ENCODE data around the gene CCL18. TPM values are rescaled to one million over a fixed set of nuclear protein-coding genes. Genes with fewer than 3 reads are reported as not detected.
"Not testable (repeated sequence)": the region's sequence is repeated elsewhere in the genome, so short reads cannot be mapped to it uniquely, and the experiment has no call there.

Gene CCL18
- total RNA-seq, 4 donors from 2014 or later: 4.5 TPM; not detected in 3

GRCh38 chr17:36085765-36086164 is 21.7 kb downstream of the CCL18 start:
- Histone ChIP-seq H3K9me3 (no peaks in the 10 kb centered on the region), H3K27ac (no peak overlapping the region), H3K4me3 (no peak overlapping the region), H3K4me1 (no peaks in the 10 kb centered on the region), H3K27me3 (no peaks in the 10 kb centered on the region), H3K36me3 (no peaks in the 10 kb centered on the region)
- peak in 1 of 2 donors; percentile 48 for DNase-seq (ENCODE audit: low spot score in 2 of 2)
- no peak for TF ChIP-seq POLR2A (IDR thresholded peaks at IDR 0.05)
- peak in 1 of 2 donors; percentile 65 for TF ChIP-seq EP300 (IDR thresholded peaks at IDR 0.05)
- WGBS, 2 donors: 25% methylated on average over 1 of the region's 1 CpG

- Histone ChIP-seq H3K27me3 (peaks cover 0 to 2% of the 10 kb centered on the region in 2 donors), H3K9me3 (no peaks in the 10 kb centered on the region), H3K4me3 (no peak overlapping the region), H3K36me3 (no peaks in the 10 kb centered on the region), H3K27ac (no peak overlapping the region), H3K4me1 (no peaks in the 10 kb centered on the region)
- WGBS, 2 donors: 83 to 90% methylated on average over 1 of the region's 1 CpG
- no peak for DNase-seq (ENCODE audit: low spot score in 2 of 2)
- TF ChIP-seq POLR2A (IDR thresholded peaks at IDR 0.05) (no peak), EP300 (IDR thresholded peaks at IDR 0.05) (no peak)
- TF ChIP-seq, protein P1, sequence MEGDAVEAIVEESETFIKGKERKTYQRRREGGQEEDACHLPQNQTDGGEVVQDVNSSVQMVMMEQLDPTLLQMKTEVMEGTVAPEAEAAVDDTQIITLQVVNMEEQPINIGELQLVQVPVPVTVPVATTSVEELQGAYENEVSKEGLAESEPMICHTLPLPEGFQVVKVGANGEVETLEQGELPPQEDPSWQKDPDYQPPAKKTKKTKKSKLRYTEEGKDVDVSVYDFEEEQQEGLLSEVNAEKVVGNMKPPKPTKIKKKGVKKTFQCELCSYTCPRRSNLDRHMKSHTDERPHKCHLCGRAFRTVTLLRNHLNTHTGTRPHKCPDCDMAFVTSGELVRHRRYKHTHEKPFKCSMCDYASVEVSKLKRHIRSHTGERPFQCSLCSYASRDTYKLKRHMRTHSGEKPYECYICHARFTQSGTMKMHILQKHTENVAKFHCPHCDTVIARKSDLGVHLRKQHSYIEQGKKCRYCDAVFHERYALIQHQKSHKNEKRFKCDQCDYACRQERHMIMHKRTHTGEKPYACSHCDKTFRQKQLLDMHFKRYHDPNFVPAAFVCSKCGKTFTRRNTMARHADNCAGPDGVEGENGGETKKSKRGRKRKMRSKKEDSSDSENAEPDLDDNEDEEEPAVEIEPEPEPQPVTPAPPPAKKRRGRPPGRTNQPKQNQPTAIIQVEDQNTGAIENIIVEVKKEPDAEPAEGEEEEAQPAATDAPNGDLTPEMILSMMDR (IDR thresholded peaks at IDR 0.05): no peak
These were observed 22.7 kb downstream of the CCL18 start for GRCh38 chr17:36086791-36087190.

DNA sequence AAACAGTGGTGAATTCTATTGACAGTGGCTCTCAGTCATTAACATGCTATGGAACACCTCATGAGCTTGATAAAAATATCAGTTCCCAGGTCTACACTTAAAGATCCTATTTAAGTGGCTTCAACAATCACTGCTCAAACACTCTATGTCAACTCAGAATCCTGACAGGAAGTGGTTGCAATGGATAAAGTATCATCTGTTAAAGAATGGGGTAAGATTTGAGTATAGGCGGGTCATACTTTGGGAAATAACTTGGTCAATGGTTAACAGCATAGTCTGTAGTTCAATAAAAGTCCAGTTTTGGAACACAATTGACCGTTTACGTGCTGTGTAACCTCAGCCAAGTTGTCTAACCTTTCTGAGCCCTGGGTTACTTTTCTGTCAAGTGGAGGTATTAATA is 23.4 kb downstream of the CCL18 start:
- not testable (repeated sequence) for DNase-seq (ENCODE audit: low spot score in 2 of 2); H3K9me3 ChIP-seq; H3K4me3 ChIP-seq; H3K4me1 ChIP-seq; H3K27me3 ChIP-seq; H3K36me3 ChIP-seq; H3K27ac ChIP-seq
- 60 to 82% methylated on average over 3 of the region's 3 CpGs for WGBS, 2 donors

GRCh38 chr17:36087897-36088572 is 24.0 kb downstream of the CCL18 start:
- not testable (repeated sequence) for H3K36me3 ChIP-seq; H3K27ac ChIP-seq; H3K4me1 ChIP-seq; H3K4me3 ChIP-seq; DNase-seq (ENCODE audit: low spot score in 2 of 2); H3K9me3 ChIP-seq; H3K27me3 ChIP-seq
- WGBS, 2 donors: 83 to 84% methylated on average over 10 of the region's 10 CpGs

- H3K36me3 ChIP-seq: no peaks in the 10 kb centered on the region
- peaks cover 0 to 5% of the 10 kb centered on the region in 2 donors for H3K27me3 ChIP-seq
- H3K9me3 ChIP-seq: no peaks in the 10 kb centered on the region
- no peak overlapping the region for H3K27ac ChIP-seq
- no peak overlapping the region for H3K4me3 ChIP-seq
- 72 to 74% methylated on average over 12 to 14 of the region's 14 CpGs for WGBS, 2 donors
- no peak for TF ChIP-seq EP300 (IDR thresholded peaks at IDR 0.05)
- no peak for DNase-seq (ENCODE audit: low spot score in 2 of 2)
- no peaks in the 10 kb centered on the region for H3K4me1 ChIP-seq
These were observed 24.7 kb downstream of the CCL18 start for GRCh38 chr17:36088670-36089338.

DNA sequence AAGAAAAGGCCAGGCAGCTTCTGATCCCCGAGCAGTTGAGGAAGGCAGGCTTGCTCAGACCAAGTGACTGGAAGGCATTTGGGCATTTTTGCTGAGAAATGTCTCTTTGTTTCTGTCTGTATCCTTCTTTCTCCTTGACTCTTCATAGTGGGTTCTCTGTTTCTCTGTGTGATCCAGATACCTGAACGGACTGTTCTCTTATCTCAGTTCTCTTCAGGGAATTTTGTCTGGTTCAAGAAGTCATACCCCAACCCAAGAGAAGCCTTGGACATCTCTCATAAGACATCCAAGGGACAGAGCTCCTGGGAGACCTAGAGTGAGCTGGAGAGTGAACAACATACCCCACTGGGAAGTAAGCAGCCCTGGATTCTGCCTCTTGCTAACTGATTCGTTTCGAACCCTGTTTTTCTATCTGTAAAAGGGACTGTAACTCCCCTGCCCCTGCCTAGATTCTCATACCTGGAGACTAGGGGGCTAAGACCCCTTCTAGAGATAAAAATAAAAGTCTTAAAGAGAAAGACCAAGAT is 25.3 kb downstream of the CCL18 start:
- Histone ChIP-seq H3K4me1 (no peaks in the 10 kb centered on the region), H3K9me3 (no peaks in the 10 kb centered on the region), H3K4me3 (no peak overlapping the region), H3K27ac (no peak overlapping the region), H3K27me3 (peaks cover 0 to 5% of the 10 kb centered on the region in 2 donors), H3K36me3 (no peaks in the 10 kb centered on the region)
- 69 to 74% methylated on average over 4 of the region's 4 CpGs for WGBS, 2 donors
- no peak for DNase-seq (ENCODE audit: low spot score in 2 of 2)
- TF ChIP-seq POLR2A (IDR thresholded peaks at IDR 0.05): no peak
- TF ChIP-seq, protein P1 (IDR thresholded peaks at IDR 0.05): no peak
- no peak for TF ChIP-seq EP300 (IDR thresholded peaks at IDR 0.05)

Data from tibial nerve (tissue), 4 donors.